ENCODE results near the gene TNRC6A. TPM values are rescaled to one million over a fixed set of nuclear protein-coding genes. Genes with fewer than 3 reads are reported as not detected.

Gene TNRC6A
- total and polyA plus RNA-seq, 2 experiments from 2014 or later = 24.5 to 33.1 TPM

DNA sequence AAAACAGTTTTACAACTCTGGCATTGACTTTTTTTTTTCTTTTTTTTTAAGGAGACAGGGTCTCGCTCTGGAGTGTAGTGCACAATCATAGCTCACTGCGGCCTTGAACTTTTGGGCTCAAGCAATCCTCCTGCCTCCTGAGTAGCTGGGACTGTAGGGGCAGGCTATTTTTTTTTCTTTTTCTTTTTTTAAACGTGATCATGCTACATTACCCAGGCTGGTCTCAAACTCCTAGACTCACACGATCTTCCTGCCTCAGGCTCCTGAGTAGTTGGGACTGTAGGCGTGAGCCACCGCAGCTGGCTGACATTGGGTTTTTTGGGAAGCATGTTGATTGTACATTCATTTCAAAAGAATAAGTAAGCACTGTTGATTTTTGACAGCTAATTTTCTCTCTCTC lies 32.1 kb downstream of the TNRC6A start:
- H3K27me3 ChIP-seq = no peaks in the 10 kb centered on the region
- no peaks in the 10 kb centered on the region for H3K36me3 ChIP-seq
- no peak for DNase-seq (ENCODE audit: low read depth in 1 of 2, low spot score in 1 of 2)
- H3K27ac ChIP-seq = no peak overlapping the region
- no peak overlapping the region for H3K4me3 ChIP-seq
- no peak for TF ChIP-seq CTCF (IDR thresholded peaks at IDR 0.05; ENCODE audit: low read depth, low read length)
- H3K9me3 ChIP-seq (ENCODE audit: low read depth) = no peaks in the 10 kb centered on the region
- H3K4me1 ChIP-seq (ENCODE audit: low read depth) = peaks cover 4% of the 10 kb centered on the region

DNA sequence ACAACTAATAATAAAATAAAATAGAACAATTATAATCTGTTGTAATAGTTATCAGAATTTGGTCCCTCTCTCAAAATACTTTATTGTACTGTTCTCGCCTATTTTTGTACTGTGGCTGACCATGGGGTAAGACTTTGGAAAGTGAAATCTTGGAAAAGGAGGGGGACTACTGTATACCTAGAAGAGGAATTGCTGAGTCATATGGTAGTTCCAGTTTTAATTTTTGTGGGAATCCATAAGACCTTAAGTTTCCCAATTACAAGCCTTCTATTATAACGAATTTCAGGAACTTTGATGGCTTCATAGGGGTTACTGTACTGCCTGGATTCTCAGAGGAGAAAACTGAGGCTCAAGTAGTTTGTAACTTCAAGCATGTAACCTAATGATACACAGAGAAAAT lies 35.5 kb downstream of the TNRC6A start:
- no peak for TF ChIP-seq CTCF (IDR thresholded peaks at IDR 0.05; ENCODE audit: low read depth, low read length)
- no peak overlapping the region for H3K27ac ChIP-seq
- H3K36me3 ChIP-seq = peaks cover 5% of the 10 kb centered on the region

DNA sequence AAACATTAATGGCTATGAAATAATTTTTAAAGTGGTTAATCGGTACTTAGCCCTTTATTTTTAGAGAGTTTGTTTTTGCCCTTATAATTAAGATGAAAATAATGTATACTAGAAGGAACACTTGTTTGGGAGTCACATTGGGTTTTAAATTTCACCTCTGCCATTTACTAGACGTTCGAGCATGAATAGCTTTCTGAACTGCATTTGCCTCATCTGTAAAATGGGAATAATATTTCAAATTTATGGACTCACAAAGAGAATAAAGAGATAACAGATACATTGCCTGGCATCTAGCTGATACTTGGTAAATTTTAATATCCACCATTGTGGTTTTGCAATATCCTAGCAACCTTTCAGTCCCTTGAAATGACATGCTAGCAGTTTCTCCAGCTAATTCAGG lies 36.6 kb downstream of the TNRC6A start:
- peaks cover 5% of the 10 kb centered on the region for H3K36me3 ChIP-seq
- DNase-seq (ENCODE audit: low read depth in 1 of 2, low spot score in 1 of 2) = no peak
- H3K4me3 ChIP-seq = no peak overlapping the region
- no peaks in the 10 kb centered on the region for H3K27me3 ChIP-seq
- no peaks in the 10 kb centered on the region for H3K4me1 ChIP-seq (ENCODE audit: low read depth)
- no peak overlapping the region for H3K27ac ChIP-seq
- H3K9me3 ChIP-seq (ENCODE audit: low read depth) = no peaks in the 10 kb centered on the region
- no peak for TF ChIP-seq CTCF (IDR thresholded peaks at IDR 0.05; ENCODE audit: low read depth, low read length)

More for the DNA sequence above, 35.5 kb downstream of the TNRC6A start:
- no peaks in the 10 kb centered on the region for H3K9me3 ChIP-seq (ENCODE audit: low read depth)
- no peaks in the 10 kb centered on the region for H3K4me1 ChIP-seq (ENCODE audit: low read depth)
- DNase-seq (ENCODE audit: low read depth in 1 of 2, low spot score in 1 of 2) = no peak
- H3K27me3 ChIP-seq = no peaks in the 10 kb centered on the region
- H3K4me3 ChIP-seq = no peak overlapping the region

DNA sequence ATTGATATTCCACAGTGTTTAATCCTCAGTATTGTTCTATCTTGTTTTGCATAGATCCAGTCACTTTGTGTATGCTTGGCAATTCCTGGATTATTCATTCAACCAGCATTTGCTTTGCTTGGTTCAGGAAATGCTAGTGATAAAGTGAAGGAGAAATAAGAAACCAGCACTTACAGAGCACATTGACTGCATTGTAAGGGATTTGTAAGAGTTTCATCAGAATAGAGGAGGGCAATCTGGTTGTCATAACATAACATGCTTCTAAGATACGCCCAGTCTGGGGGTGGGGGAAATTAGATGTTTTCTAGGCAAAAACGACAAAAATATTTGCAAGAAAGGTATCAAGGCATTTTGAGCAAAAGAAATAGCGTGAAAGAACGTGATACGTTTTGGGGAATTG lies 40.4 kb downstream of the TNRC6A start:
- no peak overlapping the region for H3K4me3 ChIP-seq
- no peaks in the 10 kb centered on the region for H3K9me3 ChIP-seq (ENCODE audit: low read depth)
- H3K4me1 ChIP-seq (ENCODE audit: low read depth) = no peaks in the 10 kb centered on the region
- no peak for TF ChIP-seq CTCF (IDR thresholded peaks at IDR 0.05; ENCODE audit: low read depth, low read length)
- peaks cover 13% of the 10 kb centered on the region for H3K36me3 ChIP-seq
- H3K27ac ChIP-seq = peak overlapping the region; percentile 18
- peak in 1 of 2 donors; percentile 91 for DNase-seq (ENCODE audit: low read depth in 1 of 2, low spot score in 1 of 2)
- H3K27me3 ChIP-seq = no peaks in the 10 kb centered on the region

DNA sequence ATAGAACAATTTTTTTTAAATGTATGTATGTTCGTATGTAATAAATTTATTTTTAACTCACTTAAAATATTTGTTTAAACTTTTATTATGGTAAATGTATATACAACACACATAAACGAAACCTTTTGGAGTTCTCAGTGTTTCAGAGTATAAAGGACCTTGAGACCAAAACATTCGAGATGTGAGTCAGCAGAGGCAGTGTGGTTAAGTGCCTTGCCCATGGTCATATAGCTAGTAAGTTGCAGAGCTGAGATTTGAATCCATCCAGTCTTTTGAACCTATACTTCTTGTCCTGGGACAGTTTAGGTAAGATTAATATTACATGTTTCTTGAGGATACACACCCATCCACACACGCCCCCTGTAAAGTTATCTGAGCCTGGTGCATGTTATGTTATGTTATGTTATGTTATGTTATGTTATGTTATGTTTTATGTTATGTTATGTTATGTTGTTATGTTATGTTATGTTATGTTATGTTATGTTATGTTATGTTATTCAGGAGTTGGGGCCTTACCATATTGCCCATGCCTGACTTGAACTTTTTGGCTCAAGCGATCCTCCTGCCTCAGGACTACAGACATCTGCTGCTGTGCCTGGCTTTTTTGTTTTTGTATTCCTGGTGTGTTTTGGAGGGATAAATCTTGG lies 41.8 kb downstream of the TNRC6A start:
- Histone ChIP-seq H3K27me3 (no peaks in the 10 kb centered on the region), H3K9me3 (ENCODE audit: low read depth) (no peaks in the 10 kb centered on the region), H3K4me3 (no peak overlapping the region), H3K36me3 (peaks cover 13% of the 10 kb centered on the region), H3K4me1 (ENCODE audit: low read depth) (no peaks in the 10 kb centered on the region), H3K27ac (peak overlapping the region; percentile 35)
- peak in 1 of 2 donors; percentile 30 for DNase-seq (ENCODE audit: low read depth in 1 of 2, low spot score in 1 of 2)
- TF ChIP-seq CTCF (IDR thresholded peaks at IDR 0.05; ENCODE audit: low read depth, low read length) = no peak
